LNCaP clone FGC (cell line): ENCODE results near the gene ZNF362.
"Not testable (repeated sequence)": the region's sequence is repeated elsewhere in the genome, so short reads cannot be mapped to it uniquely, and the experiment has no call there.

Experiments
- DNase-seq: peaks from one replicate; pipeline ENCODE4 v3.0.0-alpha.2; 2011; ENCODE audit warnings: low read depth
- H3K4me3 ChIP-seq: 2 replicates; pipeline ENCODE4 v1.5.1; 2011; ENCODE audit warnings: mild to moderate bottlenecking, low read depth, low read length, control low read depth
- CTCF ChIP-seq: IDR thresholded peaks from 2 replicates; pipeline ENCODE4 v1.5.1; 2012; ENCODE audit warnings: mild to moderate bottlenecking; ENCODE audit not compliant: control insufficient read depth, insufficient read depth; ENCODE audit errors: extremely low read depth

ZNF362 gene

GRCh38 chr1:33235521-33235920 is 20.8 kb upstream of the ZNF362 start:
- no peak for TF ChIP-seq CTCF
- no peak for DNase-seq
- H3K4me3 ChIP-seq, result no peak overlapping the region

DNA sequence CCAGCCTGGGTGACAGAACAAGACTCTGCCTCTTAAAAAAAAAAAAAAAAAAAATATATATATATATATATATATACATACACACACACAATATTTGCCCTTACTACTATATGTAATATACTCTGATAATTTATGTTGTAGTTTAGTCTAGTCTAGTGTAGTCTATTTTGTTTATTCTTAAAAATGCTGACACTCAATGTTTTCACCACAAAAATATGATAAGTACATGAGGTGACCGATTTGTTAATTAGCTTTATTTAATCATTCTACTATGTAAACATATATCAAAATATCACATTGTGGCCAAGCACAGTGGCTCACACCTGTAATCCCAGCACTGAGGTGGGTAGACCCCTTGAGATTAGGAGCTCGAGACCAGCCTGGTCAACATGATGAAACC is 19.8 kb upstream of the ZNF362 start:
- no peak for DNase-seq
- no peak overlapping the region for H3K4me3 ChIP-seq
- TF ChIP-seq CTCF, result no peak

DNA sequence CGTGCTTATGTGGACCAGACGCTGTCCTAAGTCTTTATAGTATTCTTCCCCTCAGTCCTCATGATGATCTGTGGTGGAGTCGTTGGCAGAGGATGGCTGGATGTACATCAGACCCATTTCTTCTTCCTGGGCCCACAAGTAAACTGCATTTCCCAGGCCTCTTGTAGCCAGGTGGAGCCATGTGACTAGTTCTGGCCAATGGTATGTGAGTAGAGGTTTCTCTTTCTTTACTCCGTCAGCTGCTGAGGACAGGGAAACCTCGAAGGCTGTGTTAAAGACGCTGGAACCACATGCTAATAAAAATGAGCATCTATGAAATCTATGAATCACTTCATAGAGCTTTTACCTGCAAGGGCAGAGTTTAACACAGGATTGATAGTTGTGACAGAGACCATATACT is 18.7 kb upstream of the ZNF362 start:
- no peak overlapping the region for H3K4me3 ChIP-seq
- no peak for TF ChIP-seq CTCF
- DNase-seq, result no peak

DNA sequence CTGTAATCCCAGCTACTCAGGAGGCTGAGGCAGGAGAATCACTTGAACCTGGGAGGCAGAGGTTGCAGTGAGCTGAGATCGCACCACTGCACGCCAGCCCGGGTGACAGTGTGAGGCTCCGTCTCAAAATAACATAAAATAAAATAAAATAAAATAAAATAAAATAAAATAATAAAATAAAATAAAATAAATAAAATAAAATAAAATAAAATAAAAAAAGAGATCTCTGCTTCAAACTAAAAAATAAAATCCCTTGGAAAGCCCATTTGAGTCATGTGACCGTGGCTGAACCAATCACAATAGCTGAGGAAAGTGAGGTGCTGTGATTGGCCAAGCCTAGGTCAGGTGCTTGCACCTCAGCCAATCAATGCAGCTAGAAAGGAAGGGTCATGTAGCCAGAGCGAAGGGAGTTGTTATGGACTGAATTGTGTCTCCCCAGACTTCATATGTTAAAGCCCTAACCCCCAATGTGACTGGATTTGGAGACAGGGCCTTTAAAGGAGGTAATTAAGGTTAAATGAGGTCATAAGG is 18.0 kb upstream of the ZNF362 start:
- not testable (repeated sequence) for H3K4me3 ChIP-seq, DNase-seq

DNA sequence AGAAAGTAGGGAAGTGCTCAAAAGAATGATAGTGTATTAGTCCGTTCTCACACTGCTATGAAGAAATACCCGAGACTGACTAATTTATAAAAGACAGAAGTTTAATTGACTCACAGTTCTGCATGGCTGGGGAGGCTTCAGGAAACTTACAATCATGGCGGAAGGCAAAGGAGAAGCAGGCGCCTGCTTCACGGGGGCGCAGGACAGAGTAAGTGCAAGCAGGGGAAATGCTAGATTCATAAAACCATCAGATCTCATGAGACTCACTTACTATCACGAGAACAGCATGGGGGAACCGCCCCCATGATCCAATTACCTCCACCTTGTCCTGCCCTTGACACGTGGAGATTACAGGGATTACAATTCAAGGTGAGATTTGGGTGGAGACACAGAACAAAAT is 16.9 kb upstream of the ZNF362 start:
- not testable (repeated sequence) for DNase-seq

DNA sequence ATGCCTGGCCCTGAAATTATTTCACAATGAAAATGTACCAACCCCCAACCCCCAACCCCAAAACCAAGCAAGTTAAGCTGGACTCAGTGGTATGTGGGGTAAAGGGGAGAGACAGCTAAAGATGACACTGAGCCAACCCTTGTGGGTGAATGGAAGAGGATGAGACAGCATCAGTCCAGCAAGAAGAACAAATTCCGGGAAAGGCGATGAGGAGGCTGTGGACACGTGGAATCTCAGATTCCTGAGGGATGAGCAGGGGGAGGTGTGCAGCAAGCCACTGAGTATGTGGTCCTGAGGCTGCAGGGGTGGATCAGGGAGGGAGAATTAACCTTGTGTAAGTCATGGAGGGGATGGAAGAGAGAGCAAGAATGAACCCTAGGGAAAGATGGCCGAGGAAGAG is 14.4 kb upstream of the ZNF362 start:
- H3K4me3 ChIP-seq, result no peak overlapping the region
- no peak for TF ChIP-seq CTCF
- no peak for DNase-seq

More for the DNA sequence above, 16.9 kb upstream of the ZNF362 start:
- not testable (repeated sequence) for H3K4me3 ChIP-seq

GRCh38 chr1:33242652-33243051 is 13.6 kb upstream of the ZNF362 start:
- no peak overlapping the region for H3K4me3 ChIP-seq
- no peak for TF ChIP-seq CTCF
- DNase-seq, result no peak

GRCh38 chr1:33244143-33244808 is 12.0 kb upstream of the ZNF362 start:
- H3K4me3 ChIP-seq, result no peak overlapping the region
- no peak for TF ChIP-seq CTCF
- no peak for DNase-seq
